Measurements from ENCODE around the gene CNTNAP2.

DNA sequence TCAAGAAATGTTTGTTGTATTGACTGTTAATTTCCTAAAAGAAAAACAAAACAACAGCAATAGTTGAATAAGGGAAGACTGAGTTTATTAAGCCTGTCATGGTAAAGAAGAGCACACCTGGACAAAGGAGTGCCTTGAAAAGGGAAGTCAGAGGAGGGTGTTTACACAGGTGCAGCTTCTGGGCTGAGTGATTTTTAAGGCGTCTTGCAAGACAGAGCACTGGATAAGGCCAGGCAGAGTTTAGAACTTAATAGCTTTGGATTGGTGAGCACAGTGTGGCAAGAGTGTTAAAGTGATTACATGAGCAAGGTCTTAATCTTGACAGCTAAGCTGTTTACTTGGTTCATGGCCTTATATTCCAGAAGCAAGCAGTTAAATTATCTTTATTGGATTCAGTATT lies 423.2 kb downstream of the CNTNAP2 start:
- TF ChIP-seq, protein P1, sequence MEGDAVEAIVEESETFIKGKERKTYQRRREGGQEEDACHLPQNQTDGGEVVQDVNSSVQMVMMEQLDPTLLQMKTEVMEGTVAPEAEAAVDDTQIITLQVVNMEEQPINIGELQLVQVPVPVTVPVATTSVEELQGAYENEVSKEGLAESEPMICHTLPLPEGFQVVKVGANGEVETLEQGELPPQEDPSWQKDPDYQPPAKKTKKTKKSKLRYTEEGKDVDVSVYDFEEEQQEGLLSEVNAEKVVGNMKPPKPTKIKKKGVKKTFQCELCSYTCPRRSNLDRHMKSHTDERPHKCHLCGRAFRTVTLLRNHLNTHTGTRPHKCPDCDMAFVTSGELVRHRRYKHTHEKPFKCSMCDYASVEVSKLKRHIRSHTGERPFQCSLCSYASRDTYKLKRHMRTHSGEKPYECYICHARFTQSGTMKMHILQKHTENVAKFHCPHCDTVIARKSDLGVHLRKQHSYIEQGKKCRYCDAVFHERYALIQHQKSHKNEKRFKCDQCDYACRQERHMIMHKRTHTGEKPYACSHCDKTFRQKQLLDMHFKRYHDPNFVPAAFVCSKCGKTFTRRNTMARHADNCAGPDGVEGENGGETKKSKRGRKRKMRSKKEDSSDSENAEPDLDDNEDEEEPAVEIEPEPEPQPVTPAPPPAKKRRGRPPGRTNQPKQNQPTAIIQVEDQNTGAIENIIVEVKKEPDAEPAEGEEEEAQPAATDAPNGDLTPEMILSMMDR (conservative IDR thresholded peaks at IDR 0.05; ENCODE audit: low read depth, low read length) = no peak
- TF ChIP-seq EZH2 (IDR thresholded peaks at IDR 0.05; ENCODE audit: borderline replicate concordance, low read depth, low read length, poor library complexity, severe bottlenecking) = no peak
